OCI-M1 (cell line): ENCODE data around the gene CDKN2D.

Experiments used
- DNase-seq: peaks from one replicate; lab custom pipeline; 2025; lab: John Stamatoyannopoulos, UW

The CDKN2D gene

DNA sequence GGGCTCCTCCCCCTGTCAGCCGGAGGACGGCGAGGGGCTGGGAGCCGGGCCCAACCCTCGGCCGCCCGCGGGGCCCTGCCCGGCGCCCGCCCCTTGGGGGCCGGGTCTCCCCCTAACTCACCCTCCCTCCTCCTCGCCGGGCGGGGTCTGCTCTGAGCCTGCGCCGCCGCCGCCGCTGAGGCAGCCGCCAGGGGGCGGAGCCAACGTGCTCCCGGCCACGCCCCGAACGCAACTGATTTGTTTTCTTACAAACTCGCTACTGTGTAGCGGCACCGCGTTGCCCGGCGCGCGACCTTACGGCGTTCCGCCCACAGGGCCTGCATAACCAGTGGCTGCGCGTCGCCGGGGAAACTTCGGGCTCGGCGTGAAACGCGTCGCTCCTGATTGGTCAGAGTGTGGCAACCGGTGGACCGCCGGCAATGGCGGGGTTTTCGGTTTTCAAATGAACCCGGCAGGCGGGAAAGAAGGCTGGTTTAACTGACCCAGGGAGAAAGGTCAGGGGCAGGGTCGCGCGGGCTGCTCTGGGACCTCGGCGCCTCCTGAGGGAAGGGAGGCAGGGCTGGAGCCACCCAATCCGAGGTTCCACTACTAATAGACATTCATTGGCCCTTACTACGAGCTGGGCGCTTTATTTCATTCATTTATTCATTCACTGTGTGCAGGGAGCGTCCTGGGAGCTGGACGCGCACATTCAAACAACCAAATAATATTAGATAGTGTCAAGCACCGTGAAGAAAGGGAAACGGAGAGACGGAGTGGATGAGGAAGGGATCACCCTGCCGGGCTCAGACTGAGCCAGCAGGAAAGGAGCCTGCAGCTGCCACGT is at the start of gene CDKN2D:
Gene CDKN2D, minus strand, starts transcription at position 154 of the 826 bp plus-strand sequence. CDS start 326 bp downstream, outside the sequence.
- peak; percentile 100 for DNase-seq

- no peak for DNase-seq
Measured at GRCh38 chr19:10617409-10618121, 48.8 kb upstream of the CDKN2D start.

DNA sequence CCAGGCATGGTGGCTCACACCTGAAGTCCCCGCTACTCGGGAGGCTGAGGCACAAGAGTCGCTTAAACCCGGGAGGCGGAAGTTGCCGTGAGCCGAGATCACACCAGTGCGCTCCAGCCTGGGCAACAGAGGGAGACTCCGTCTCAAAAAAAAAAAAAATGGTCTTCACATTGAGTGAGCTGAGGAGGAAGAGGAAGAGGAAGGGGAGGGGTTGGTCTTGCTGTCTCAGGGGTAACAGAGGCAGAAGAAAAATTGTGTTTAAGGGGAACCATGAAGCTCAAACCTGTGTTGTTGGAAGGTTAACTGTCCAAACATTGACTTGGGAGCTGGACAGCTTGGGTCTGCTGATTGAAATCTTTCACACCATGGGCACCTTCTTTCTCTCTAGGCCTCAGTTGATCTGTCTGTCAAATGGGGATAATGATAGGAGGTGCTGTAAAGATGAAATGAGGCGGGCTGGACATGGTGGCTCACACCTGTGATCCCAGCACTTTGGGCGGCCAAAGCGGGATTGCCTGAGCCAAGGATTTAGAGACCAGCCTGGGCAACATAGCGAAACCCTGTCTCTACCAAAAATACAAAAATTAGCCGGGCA is 46.7 kb upstream of the CDKN2D start:
- DNase-seq, result no peak

- no peak for DNase-seq
Measured at GRCh38 chr19:10612499-10613119, 43.8 kb upstream of the CDKN2D start.

GRCh38 chr19:10611907-10612306 is 43.1 kb upstream of the CDKN2D start:
- DNase-seq, result no peak

DNA sequence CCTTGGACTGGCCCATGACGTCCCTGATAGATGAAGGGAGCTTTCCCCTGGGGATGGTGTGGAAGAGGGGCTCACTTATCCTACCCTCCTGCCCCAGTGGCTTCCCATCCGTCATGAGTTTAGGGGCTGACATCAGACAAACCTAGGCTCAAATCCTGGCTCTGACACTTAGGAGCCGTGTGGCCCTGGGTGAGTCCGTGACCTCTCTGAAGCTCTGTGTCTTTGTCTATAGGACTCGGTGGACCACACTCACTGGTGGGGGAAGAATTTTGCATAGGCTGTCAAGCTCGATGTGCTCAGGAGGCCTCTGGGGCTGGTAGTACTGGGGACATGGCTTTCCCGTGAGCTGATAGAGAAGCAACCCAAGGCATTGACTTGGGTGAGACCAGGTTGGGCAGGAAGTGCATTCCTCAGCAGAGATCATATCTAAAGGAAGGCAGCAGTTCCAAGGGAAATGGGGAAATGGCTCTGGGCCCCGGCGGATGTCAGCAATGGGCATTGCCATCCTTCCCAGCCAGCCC is 35.7 kb upstream of the CDKN2D start:
- no peak for DNase-seq

DNA sequence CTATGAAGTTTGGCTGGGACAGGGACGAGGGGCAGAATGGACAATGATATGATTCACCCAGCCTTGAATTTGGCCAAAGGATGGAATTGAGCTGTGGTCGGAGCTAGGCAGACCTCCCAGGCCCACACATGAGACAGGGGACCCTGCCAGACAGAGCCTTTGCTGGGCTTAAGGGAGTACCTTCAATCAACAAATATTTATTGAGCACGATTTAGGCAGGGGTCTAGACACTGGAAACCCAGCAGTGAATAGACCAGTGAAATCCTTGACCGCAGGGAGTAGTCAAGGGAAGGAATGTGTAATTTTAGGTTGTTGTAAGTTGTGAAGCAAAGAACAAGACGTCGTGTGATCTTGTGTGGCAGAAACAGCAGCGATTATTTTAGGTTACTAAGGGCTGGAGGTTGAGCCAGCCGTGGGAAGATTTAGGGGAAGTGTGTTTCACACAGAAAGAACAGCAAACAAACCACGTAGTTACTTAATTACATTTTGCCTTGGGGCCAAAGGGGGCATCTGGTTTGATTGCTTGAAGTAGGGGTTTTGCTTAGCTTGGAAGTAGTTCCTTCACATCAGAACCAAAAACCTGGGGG is 35.2 kb upstream of the CDKN2D start:
- peak; percentile 76 for DNase-seq

GRCh38 chr19:10603084-10603872 is 34.5 kb upstream of the CDKN2D start:
- DNase-seq, result peak; percentile 76

- DNase-seq, result peak; percentile 97
Measured at GRCh38 chr19:10602330-10603083, 33.7 kb upstream of the CDKN2D start.

- DNase-seq, result no peak
Measured at GRCh38 chr19:10601999-10602329, 33.2 kb upstream of the CDKN2D start.

DNA sequence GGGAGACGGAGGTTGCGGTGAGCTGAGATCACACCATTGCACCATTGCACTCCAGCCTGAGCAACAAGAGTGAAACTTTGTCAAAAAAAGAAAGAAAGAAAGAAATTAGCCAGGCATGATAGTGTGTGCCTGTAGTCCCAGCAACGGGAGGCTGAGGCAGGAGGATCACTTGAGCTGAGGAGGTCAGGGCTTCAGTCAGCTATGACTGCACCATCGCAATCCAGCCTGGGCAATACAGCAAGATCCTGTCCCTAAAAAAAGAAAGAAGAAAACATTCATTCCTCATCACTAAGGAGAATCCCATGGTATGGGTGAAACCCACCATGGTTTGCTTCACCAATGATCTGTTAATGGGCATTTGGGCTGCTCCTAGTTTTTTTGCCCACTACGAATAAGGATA is 31.4 kb upstream of the CDKN2D start:
- DNase-seq, result no peak

DNA sequence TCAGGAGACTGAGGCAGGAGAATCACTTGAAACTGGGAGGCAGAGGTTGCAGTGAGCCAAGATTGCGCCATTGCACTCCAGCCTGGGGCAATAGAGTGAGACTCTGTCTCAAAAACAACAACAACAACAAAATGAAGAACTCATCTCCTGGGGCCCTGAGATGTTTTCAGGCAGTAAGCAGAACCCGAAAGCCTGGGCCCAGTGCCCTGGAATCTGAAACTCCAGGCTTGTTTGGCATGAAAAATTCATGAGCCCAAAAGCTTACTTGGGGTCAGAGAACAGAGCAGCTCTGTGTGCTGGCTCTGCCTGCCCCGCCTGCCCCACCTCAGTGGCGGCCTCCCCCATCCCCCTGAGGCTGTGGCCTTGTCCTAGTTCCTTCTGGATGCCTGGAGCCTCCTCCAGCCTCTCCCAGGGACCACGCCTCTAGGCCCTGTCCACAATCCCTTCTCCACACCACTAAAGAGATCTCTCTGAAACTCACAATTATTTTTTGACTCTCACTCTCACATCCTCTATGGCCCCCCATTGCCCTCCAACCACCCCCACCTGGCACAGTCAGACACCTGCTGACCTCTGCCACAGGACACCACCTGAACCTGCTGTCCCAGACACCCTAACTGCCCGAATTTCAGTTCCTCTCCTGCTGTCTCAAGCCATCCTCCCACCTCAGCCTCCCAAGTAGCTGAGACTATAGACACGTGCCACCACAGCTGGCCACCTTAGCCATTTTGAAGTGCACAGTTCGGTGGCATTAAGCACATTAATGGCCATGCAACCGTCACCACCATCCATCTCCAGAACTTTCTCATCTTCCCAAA is 25.2 kb upstream of the CDKN2D start:
- no peak for DNase-seq

GRCh38 chr19:10593148-10593547 is 24.4 kb upstream of the CDKN2D start:
- DNase-seq, result no peak

- no peak for DNase-seq
Measured at GRCh38 chr19:10587839-10588150, 19.0 kb upstream of the CDKN2D start.

- no peak for DNase-seq
Measured at GRCh38 chr19:10587022-10587838, 18.5 kb upstream of the CDKN2D start, which contains the start of gene AP1M2. AP1M2 (minus strand) TSS chr19:10587312; CDS start chr19:10587231, 81 bp downstream.

DNA sequence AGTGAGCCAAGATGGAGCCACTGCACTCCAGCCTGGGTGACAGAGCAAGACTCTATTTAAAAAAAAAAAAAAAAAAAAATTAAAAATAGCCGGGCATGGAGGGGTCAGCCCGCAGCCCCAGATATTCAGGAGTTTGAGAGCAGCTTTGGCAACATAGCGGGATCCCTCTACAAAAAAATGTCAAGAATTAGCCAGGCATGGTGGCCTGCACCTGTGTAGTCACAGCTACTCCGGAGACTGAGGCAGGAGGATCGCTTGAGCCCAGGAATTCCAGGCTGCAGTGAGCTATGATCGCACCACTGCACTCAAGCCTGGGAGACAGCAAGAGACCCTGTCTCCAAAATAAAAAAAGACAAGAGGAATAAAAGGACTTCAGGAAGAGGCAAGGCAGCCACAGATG is 17.6 kb upstream of the CDKN2D start:
- DNase-seq, result no peak

DNA sequence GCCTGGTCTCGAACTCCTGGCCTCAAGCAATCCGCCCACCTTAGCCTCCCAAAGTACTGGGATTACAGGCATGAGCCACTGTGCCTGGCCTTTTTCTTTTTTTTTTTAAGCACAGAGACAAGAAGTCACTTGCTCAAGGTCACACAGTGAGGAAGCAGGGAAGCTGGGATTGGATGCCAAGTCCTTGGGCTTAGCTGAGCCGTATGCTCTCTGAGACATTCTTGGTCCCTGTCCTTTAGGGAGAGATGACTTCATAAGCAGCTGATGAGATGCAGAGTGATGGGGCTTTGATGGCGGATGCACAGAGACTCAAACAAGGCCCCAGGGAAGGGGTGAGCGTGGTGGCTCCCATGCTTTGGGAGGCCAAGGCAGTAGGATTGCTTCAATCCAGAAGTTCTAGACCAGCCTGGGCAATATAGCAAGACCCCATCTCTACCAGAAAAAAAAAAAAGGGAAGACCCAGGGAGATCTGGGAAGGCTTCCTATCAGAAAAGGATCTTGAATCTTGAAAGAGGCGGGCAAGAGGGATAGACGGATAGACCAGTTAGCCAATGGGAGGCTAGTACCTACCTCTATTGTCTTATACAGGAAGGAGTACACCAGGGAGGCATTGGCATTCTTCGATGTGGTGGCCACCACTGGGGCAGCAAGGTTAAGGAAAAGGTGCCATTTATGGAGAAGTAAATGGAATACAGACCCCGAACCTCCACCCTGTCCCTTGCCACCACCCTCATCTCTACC is 14.4 kb upstream of the CDKN2D start:
- peak; percentile 50 for DNase-seq

DNA sequence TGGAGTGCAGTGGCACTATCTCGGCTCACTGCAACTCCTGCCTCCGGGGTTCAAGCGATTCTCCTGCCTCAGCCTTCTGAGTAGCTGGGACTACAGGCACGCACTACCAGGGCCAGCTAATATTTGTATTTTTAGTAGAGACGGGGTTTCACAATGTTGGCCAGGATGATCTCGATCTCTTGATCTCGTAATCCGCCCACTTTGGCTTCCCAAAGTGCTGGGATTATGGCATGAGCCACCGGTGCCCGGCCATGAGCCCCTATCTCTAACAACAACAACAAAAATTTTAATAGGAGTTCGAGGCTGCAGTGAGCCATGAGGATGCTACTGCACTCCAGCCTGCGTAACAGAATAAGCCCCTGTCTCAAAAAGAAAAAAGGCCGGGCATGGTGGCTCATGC is 13.3 kb upstream of the CDKN2D start:
- no peak for DNase-seq
